GM18909 (cell line): ENCODE data around the gene SPI1.

Experiments used
- ATAC-seq: cut with Tn5 transposase; IDR thresholded peaks from one replicate; pipeline ENCODE4 v1.9.1; 2021; ENCODE audit warnings: mild to moderate bottlenecking; ENCODE audit not compliant: unreplicated experiment, poor library complexity

Gene SPI1

GRCh38 chr11:47407746-47408590 is 29.6 kb upstream of the SPI1 start, which contains the start of gene SLC39A13:
Gene SLC39A13, plus strand, starts transcription at chr11:47408590. Its CDS starts 1,505 bp downstream, at chr11:47410095.
- ATAC-seq: peak; percentile 86

GRCh38 chr11:47406896-47407745 is 28.8 kb upstream of the SPI1 start:
- ATAC-seq: no peak

DNA sequence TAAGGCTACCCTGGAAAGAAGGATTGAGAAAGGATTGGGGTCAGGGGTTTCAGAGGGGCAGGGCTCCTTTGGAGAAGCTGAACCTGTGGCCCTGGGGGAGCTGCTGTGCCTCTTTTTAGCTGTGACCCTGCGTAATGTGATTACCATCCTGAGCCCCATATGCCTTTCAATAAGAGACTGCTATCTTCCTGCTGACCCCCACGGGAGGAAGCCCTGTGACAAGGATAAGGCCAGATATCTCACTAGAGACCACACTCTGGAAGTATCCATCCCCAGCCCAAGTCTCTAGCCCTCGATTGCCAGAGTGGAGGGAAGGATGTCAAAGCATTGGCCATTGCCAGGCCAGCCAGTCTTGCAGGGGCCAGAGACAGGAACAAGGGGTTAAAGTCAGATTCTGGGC is 25.2 kb upstream of the SPI1 start:
- ATAC-seq: no peak

DNA sequence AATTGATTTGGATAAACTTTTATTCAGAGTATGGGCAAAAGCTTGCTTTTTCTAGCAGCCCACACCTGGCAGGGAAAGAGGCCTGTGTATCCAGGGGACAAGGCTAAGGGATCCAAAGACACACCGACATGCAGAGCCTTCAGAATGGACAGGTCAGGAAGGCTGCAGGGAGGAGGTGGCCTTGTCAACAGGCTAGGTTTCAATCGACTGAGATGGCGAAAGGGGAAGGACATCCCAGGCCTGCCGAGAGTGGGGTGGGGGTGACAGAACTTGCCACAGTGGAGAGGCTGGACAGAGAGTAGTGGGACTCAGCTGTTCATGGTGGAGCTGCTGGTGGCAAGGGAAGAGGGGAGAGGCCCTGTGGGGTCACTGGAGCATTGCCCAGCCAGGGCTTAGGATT is 24.8 kb upstream of the SPI1 start:
- no peak for ATAC-seq

GRCh38 chr11:47400768-47401279 is 22.5 kb upstream of the SPI1 start:
- peak; percentile 75 for ATAC-seq

GRCh38 chr11:47399860-47400767 is 21.8 kb upstream of the SPI1 start:
- ATAC-seq: peak; percentile 51

DNA sequence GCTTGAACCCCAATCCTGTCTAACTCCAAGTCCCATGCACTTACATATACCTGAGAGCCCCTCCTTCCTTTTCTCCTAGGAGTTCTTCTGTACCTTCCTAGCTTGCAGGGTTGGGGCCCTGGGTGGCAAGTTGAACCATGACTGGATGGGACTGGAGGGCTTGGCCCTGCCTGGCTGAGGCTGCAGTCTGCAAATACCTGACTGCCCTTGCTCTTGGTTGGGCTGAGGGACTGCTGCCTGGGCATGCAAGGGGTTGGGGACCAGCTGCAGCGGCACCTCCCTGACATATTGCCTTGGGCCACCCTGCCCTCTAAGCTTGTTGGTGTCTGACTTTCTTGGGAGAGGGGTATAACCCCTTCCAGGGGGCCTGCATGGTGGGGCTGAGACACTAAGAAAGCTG is 20.2 kb upstream of the SPI1 start:
- ATAC-seq: no peak

DNA sequence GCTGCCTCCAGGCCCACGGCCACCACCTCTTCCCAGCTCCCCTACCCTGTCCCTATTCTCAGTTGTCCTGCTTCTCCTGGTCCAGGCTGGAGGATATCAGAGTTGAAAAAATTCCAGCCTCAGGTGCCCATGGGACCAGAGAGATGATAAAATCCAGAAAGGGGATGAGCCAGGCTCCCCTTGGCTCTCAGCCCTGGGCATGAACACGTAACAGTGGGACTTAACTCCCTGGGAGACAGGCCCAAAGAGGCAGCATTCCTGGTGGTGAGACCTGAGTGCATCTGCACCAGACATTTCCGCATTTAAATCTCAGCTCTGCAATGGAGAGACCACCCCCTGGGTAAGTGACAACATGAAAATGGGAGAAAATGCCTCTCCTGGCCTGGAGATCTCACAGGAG is 19.7 kb upstream of the SPI1 start:
- ATAC-seq: no peak

GRCh38 chr11:47396049-47396320 is 17.6 kb upstream of the SPI1 start:
- ATAC-seq: no peak

- peak; percentile 1 for ATAC-seq
These were observed 17.1 kb upstream of the SPI1 start for GRCh38 chr11:47395223-47396048.

- peak; percentile 69 for ATAC-seq
These were observed 16.2 kb upstream of the SPI1 start for GRCh38 chr11:47394322-47395222.

DNA sequence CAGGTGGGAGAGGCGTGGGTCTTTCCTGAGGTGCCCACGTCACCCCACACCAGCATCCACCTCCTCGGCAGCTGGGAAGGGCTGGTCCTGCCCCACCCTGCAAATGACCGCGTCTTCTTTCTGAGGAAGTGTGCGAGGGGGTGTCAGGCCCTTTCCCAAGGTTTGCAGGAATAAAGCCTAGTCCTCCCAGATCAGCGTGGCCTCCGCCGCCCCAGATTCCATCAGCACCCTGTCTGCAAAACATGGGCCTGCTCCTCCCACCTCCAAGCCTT is 15.6 kb upstream of the SPI1 start:
- no peak for ATAC-seq

DNA sequence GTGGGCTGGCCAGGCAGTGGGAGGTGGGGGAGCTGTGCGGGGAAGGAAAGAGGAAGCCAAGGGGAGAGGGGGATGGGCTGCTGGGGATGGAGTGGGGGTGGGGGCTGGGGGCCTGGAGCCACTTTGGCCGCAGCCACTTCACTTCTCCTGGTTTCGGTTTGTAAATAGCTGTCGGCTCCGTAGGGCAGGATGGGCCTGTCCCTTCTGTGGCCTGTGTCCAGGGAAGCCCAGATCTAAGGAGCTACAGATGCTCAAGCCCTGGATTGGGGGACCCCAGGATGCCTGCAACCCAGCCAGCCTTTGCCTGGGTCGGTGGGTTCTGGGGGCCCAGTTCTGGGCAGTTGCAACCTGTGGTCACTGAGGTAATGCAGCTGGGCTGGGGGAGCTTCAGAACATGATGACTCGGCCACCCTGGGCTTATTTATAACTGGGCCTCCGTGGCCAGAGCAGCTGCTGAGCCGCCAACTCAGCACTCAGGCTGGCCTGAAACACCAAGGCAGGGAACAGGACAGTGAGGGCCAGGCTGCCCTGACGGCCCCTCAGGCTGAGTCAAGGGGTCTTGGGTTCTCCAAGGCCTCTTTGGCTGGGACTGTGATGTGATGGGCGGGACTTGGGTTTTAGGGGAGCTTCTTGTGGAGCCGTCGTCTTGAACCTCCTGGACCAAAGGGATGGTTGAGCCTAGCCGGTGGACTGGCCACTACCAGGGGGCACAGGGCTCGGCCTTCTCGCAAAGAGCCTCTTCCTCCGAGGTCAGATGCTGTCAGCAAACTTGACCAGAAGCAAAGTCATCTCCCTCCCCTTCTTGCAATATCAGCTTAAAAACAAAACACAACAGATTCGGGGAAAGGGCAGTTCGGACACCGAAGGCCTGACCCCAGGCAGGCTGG is 15.1 kb upstream of the SPI1 start:
- no peak for ATAC-seq

DNA sequence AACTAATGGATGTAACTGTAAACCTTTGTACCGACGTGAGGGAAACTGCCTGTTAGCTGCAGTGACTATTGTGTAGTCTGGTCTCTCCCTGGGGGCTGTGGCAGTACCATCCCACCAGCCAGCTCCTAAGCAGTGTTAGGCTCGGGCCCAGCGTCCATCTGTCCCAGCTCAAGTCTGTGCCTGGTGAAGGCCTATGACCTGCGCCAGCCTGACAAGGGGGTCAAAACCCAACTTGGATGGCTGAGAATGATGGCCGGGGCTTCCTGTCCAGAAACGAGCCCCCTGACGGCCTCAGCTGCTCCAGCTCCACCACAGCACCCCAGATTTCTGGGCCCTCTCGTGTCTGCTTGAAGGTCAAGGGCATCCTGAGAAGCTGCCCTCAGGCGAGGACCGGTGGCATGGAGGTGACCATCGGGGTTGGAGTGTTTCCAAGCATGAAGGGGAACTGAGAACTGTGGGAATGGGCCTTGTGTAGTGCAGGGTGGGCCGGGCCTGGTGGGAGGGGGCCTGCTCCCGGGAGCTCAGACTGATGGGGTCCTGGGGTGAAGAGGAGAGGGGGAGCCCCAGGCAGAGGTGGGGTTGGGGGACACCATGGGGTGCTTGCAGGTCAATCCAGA is 14.3 kb upstream of the SPI1 start:
- no peak for ATAC-seq

- no peak for ATAC-seq
These were observed 13.5 kb upstream of the SPI1 start for GRCh38 chr11:47391711-47392432.

- no peak for ATAC-seq
These were observed 12.8 kb upstream of the SPI1 start for GRCh38 chr11:47391077-47391583.

DNA sequence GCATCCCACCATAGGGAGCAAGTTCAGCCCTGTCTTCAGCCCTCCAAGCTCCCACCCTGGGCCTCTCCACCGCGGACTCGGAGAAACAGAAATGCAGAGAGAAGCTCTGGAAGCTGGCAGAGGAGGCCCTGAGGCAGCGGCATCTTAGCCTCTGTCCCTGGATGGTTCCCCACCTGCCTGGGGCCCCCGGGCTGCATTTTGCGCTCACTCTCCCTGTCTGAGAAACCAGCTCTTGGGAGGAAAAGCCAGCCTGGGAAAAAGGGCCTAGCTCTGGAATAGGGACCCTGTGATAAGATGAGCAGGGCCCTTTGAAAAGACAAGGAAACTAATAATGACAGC is 12.0 kb upstream of the SPI1 start:
- no peak for ATAC-seq
